ENCODE results near the gene IGSF3. TPM values are rescaled to one million over a fixed set of nuclear protein-coding genes. Genes with fewer than 3 reads are reported as not detected.

Gene IGSF3
- total and polyA plus RNA-seq, 2 experiments from 2014 or later = 8.8 to 34.0 TPM

GRCh38 chr1:116668277-116668676 is 744 bp upstream of the IGSF3 start:
- DNase-seq (ENCODE audit: low spot score) = no peak
- Histone ChIP-seq H2AFZ (peak overlapping the region; percentile 37), H3K4me1 (ENCODE audit: insufficient read depth) (peaks cover 26% of the 10 kb centered on the region), H3K27ac (peak overlapping the region; percentile 48), H3K27me3 (no peaks in the 10 kb centered on the region), H4K20me1 (ENCODE audit: insufficient read depth, poor library complexity, severe bottlenecking) (no peaks in the 10 kb centered on the region), H3K9me3 (ENCODE audit: low read depth) (no peaks in the 10 kb centered on the region), H3K36me3 (replicated peaks; ENCODE audit: insufficient read depth, low read depth) (no peaks in the 10 kb centered on the region), H3K9me2 (replicated peaks; ENCODE audit: insufficient read depth) (no peaks in the 10 kb centered on the region), H3K4me2 (peak overlapping the region; percentile 98), H3K4me3 (no peak overlapping the region), H3K79me2 (peaks cover 34% of the 10 kb centered on the region)
- TF ChIP-seq EZH2phosphoT487 (IDR thresholded peaks at IDR 0.05; ENCODE audit: low read depth, severe bottlenecking, unreplicated experiment) = no peak
- no peak for TF ChIP-seq CTCF (IDR thresholded peaks at IDR 0.05; ENCODE audit: poor library complexity)
- TF ChIP-seq EZH2 (IDR thresholded peaks at IDR 0.05; ENCODE audit: borderline replicate concordance) = no peak
- WGBS (ENCODE audit: low lambda C conversion rate, missing lambda C conversion rate) = 88% methylated on average over 7 of the region's 7 CpGs

GRCh38 chr1:116667078-116667574 is 407 bp downstream of the IGSF3 start:
- peak overlapping the region; percentile 98 for H3K4me2 ChIP-seq
- DNase-seq (ENCODE audit: low spot score) = peak; percentile 30
- H3K4me3 ChIP-seq = peak overlapping the region; percentile 97
- H3K27me3 ChIP-seq = no peaks in the 10 kb centered on the region
- TF ChIP-seq EZH2 (IDR thresholded peaks at IDR 0.05; ENCODE audit: borderline replicate concordance) = no peak
- TF ChIP-seq EZH2phosphoT487 (IDR thresholded peaks at IDR 0.05; ENCODE audit: low read depth, severe bottlenecking, unreplicated experiment) = no peak
- TF ChIP-seq CTCF (IDR thresholded peaks at IDR 0.05; ENCODE audit: poor library complexity) = no peak
- no peaks in the 10 kb centered on the region for H3K9me3 ChIP-seq (ENCODE audit: low read depth)
- H4K20me1 ChIP-seq (ENCODE audit: insufficient read depth, poor library complexity, severe bottlenecking) = no peaks in the 10 kb centered on the region
- peak overlapping the region; percentile 37 for H2AFZ ChIP-seq
- H3K36me3 ChIP-seq (replicated peaks; ENCODE audit: insufficient read depth, low read depth) = no peaks in the 10 kb centered on the region
- 1% methylated on average over 30 of the region's 45 CpGs for WGBS (ENCODE audit: low lambda C conversion rate, missing lambda C conversion rate)
- H3K79me2 ChIP-seq = peaks cover 45% of the 10 kb centered on the region
- peaks cover 26% of the 10 kb centered on the region for H3K4me1 ChIP-seq (ENCODE audit: insufficient read depth)
- peak overlapping the region; percentile 71 for H3K27ac ChIP-seq
- no peaks in the 10 kb centered on the region for H3K9me2 ChIP-seq (replicated peaks; ENCODE audit: insufficient read depth)

GRCh38 chr1:116666187-116667077 is 1.1 kb downstream of the IGSF3 start:
- 3% methylated on average over 28 of the region's 28 CpGs for WGBS (ENCODE audit: low lambda C conversion rate, missing lambda C conversion rate)
- no peaks in the 10 kb centered on the region for H3K36me3 ChIP-seq (replicated peaks; ENCODE audit: insufficient read depth, low read depth)
- H3K9me3 ChIP-seq (ENCODE audit: low read depth) = no peaks in the 10 kb centered on the region
- peak overlapping the region; percentile 97 for H3K4me3 ChIP-seq
- H3K27ac ChIP-seq = peak overlapping the region; percentile 71
- no peaks in the 10 kb centered on the region for H3K27me3 ChIP-seq
- peak; percentile 34 for DNase-seq (ENCODE audit: low spot score)
- H4K20me1 ChIP-seq (ENCODE audit: insufficient read depth, poor library complexity, severe bottlenecking) = no peaks in the 10 kb centered on the region
- H2AFZ ChIP-seq = peak overlapping the region; percentile 37
- H3K9me2 ChIP-seq (replicated peaks; ENCODE audit: insufficient read depth) = no peaks in the 10 kb centered on the region
- H3K79me2 ChIP-seq = peaks cover 51% of the 10 kb centered on the region
- TF ChIP-seq EZH2 (IDR thresholded peaks at IDR 0.05; ENCODE audit: borderline replicate concordance) (no peak), EZH2phosphoT487 (IDR thresholded peaks at IDR 0.05; ENCODE audit: low read depth, severe bottlenecking, unreplicated experiment) (no peak), CTCF (IDR thresholded peaks at IDR 0.05; ENCODE audit: poor library complexity) (no peak)
- H3K4me1 ChIP-seq (ENCODE audit: insufficient read depth) = peaks cover 26% of the 10 kb centered on the region
- peak overlapping the region; percentile 98 for H3K4me2 ChIP-seq
